ENCODE results near the gene AKAP13. TPM values are rescaled to one million over a fixed set of nuclear protein-coding genes. Genes with fewer than 3 reads are reported as not detected.
"Not testable (repeated sequence)": the region's sequence is repeated elsewhere in the genome, so short reads cannot be mapped to it uniquely, and the experiment has no call there.

AKAP13 gene
- polyA plus RNA-seq, 1 experiment, result 13.6 TPM

GRCh38 chr15:85349062-85349461, 31.3 kb upstream of the AKAP13 start:
- CTCF ChIA-PET; DNase-seq (ENCODE audit: low read depth); H3K4me3 ChIP-seq (ENCODE audit: low read depth, low read length); POLR2A ChIA-PET; H3K36me3 ChIP-seq (ENCODE audit: control insufficient read depth, insufficient read depth, low read length); H3K27me3 ChIP-seq (ENCODE audit: control insufficient read depth, insufficient read depth, low read length): not testable (repeated sequence)

GRCh38 chr15:85350395-85350794, 30.0 kb upstream of the AKAP13 start:
- no peak for TF ChIP-seq CTCF (IDR thresholded peaks at IDR 0.05; ENCODE audit: insufficient read depth, low read depth, low read length)
- H3K4me3 ChIP-seq (ENCODE audit: low read depth, low read length), result no peak overlapping the region
- CTCF ChIA-PET, result interaction anchor here (0.9 kb wide), 1 partner anchor 54 kb away, joined by 3 read pairs; no protein-coding TSS in a partner anchor
- DNase-seq (ENCODE audit: low read depth), result no peak
- H3K36me3 ChIP-seq (ENCODE audit: control insufficient read depth, insufficient read depth, low read length), result no peaks in the 10 kb centered on the region
- H3K27me3 ChIP-seq (ENCODE audit: control insufficient read depth, insufficient read depth, low read length), result no peaks in the 10 kb centered on the region
- POLR2A ChIA-PET, result interaction anchor here (0.5 kb wide), 1 partner anchor 29 kb away, joined by 8 read pairs; no protein-coding TSS in a partner anchor

- DNase-seq (ENCODE audit: low read depth); H3K36me3 ChIP-seq (ENCODE audit: control insufficient read depth, insufficient read depth, low read length); POLR2A ChIA-PET; H3K4me3 ChIP-seq (ENCODE audit: low read depth, low read length); H3K27me3 ChIP-seq (ENCODE audit: control insufficient read depth, insufficient read depth, low read length): not testable (repeated sequence)
- CTCF ChIA-PET, result interaction anchor here (0.8 to 0.9 kb wide), 2 partner anchors 20 to 55 kb away, joined by 3 to 4 read pairs; no protein-coding TSS in a partner anchor
Measured at GRCh38 chr15:85351501-85351900, 28.9 kb upstream of the AKAP13 start.

- POLR2A ChIA-PET, result no interaction called here
- no peak for TF ChIP-seq CTCF (IDR thresholded peaks at IDR 0.05; ENCODE audit: insufficient read depth, low read depth, low read length)
- no peak overlapping the region for H3K4me3 ChIP-seq (ENCODE audit: low read depth, low read length)
- H3K36me3 ChIP-seq (ENCODE audit: control insufficient read depth, insufficient read depth, low read length), result no peaks in the 10 kb centered on the region
- CTCF ChIA-PET, result interaction anchor here (0.8 kb wide), 1 partner anchor 21 kb away, joined by 4 read pairs; no protein-coding TSS in a partner anchor
- no peak for DNase-seq (ENCODE audit: low read depth)
- no peaks in the 10 kb centered on the region for H3K27me3 ChIP-seq (ENCODE audit: control insufficient read depth, insufficient read depth, low read length)
Measured at GRCh38 chr15:85351965-85352364, 28.4 kb upstream of the AKAP13 start.

- no peak for TF ChIP-seq CTCF (IDR thresholded peaks at IDR 0.05; ENCODE audit: insufficient read depth, low read depth, low read length)
Measured at GRCh38 chr15:85353516-85353915, 26.9 kb upstream of the AKAP13 start.

GRCh38 chr15:85354461-85354860, 25.9 kb upstream of the AKAP13 start:
- no peak for DNase-seq (ENCODE audit: low read depth)

More at GRCh38 chr15:85353516-85353915, 26.9 kb upstream of the AKAP13 start:
- ChIA-PET POLR2A (no interaction called here), CTCF (interaction anchor here (1.3 kb wide), 1 partner anchor 22 kb away, joined by 5 read pairs; no protein-coding TSS in a partner anchor)
- Histone ChIP-seq H3K36me3 (ENCODE audit: control insufficient read depth, insufficient read depth, low read length) (no peaks in the 10 kb centered on the region), H3K27me3 (ENCODE audit: control insufficient read depth, insufficient read depth, low read length) (no peaks in the 10 kb centered on the region), H3K4me3 (ENCODE audit: low read depth, low read length) (no peak overlapping the region)
- no peak for DNase-seq (ENCODE audit: low read depth)

More at GRCh38 chr15:85354461-85354860, 25.9 kb upstream of the AKAP13 start:
- CTCF ChIA-PET, result interaction anchor here (1.3 kb wide), 1 partner anchor 23 kb away, joined by 5 read pairs; no protein-coding TSS in a partner anchor
- Histone ChIP-seq H3K36me3 (ENCODE audit: control insufficient read depth, insufficient read depth, low read length) (no peaks in the 10 kb centered on the region), H3K4me3 (ENCODE audit: low read depth, low read length) (no peak overlapping the region), H3K27me3 (ENCODE audit: control insufficient read depth, insufficient read depth, low read length) (no peaks in the 10 kb centered on the region)
- POLR2A ChIA-PET, result no interaction called here
- TF ChIP-seq CTCF (IDR thresholded peaks at IDR 0.05; ENCODE audit: insufficient read depth, low read depth, low read length), result no peak

Measured in BJ (cell line).